SK-N-SH treated with all-trans-retinoic acid at 6 μM for 48 hours (cell line): ENCODE data around the gene SIN3A.

Source experiments
- ATAC-seq: fragments of 200-7000 bp; cut with Tn5 transposase; 3 replicates; pipeline ENCODE4 v1.9.1; 2020; ENCODE audit warnings: mild to moderate bottlenecking, moderate library complexity
- ARNTL ChIP-seq: fragments of 450-650 bp; formaldehyde crosslinking; IDR thresholded peaks from 2 replicates; pipeline ENCODE4 v1.5.0; 2020; ENCODE audit warnings: low read depth, mild to moderate bottlenecking, moderate library complexity, borderline replicate concordance
- BACH2 ChIP-seq: fragments of 250-450 bp; sonication (Bioruptor Pico); IDR thresholded peaks from 2 replicates; pipeline ENCODE4 v1.9.0; 2021; ENCODE audit warnings: mild to moderate bottlenecking, borderline replicate concordance
- CSDC2 ChIP-seq: fragments of 250-450 bp; sonication (Bioruptor Pico); IDR thresholded peaks from 2 replicates; pipeline ENCODE4 v1.5.0; 2020; ENCODE audit warnings: mild to moderate bottlenecking, moderate library complexity
- ESRRG ChIP-seq: fragments of 250-450 bp; sonication (Bioruptor Pico); IDR thresholded peaks from 2 replicates; pipeline ENCODE4 v1.6.1; 2021; ENCODE audit warnings: mild to moderate bottlenecking
- GLIS3 ChIP-seq: fragments of 250-450 bp; sonication (Bioruptor Pico); IDR thresholded peaks from 2 replicates; pipeline ENCODE4 v1.5.0; 2020; ENCODE audit warnings: mild to moderate bottlenecking, moderate library complexity
- ISL1 ChIP-seq: fragments of 250-450 bp; sonication (Bioruptor Pico); IDR thresholded peaks from 2 replicates; pipeline ENCODE4 v2.1.2; 2022; ENCODE audit warnings: mild to moderate bottlenecking, moderate library complexity
- OSR1 ChIP-seq: fragments of 250-450 bp; sonication (Bioruptor Pico); IDR thresholded peaks from 2 replicates; pipeline ENCODE4 v1.8.0; 2022; ENCODE audit warnings: moderate library complexity, mild to moderate bottlenecking, inconsistent platforms
- PPARA ChIP-seq: fragments of 250-450 bp; sonication (Bioruptor Pico); IDR thresholded peaks from 2 replicates; pipeline ENCODE4 v1.5.0; 2020; ENCODE audit warnings: mild to moderate bottlenecking, borderline replicate concordance
- RARB ChIP-seq: fragments of 250-450 bp; sonication (Bioruptor Pico); IDR thresholded peaks from 2 replicates; pipeline ENCODE4 v1.8.0; 2021; ENCODE audit warnings: mild to moderate bottlenecking, moderate library complexity
- SNAI2 ChIP-seq: fragments of 250-450 bp; sonication (Bioruptor Pico); IDR thresholded peaks from 2 replicates; pipeline ENCODE4 v1.5.0; 2020; ENCODE audit warnings: mild to moderate bottlenecking, moderate library complexity
- TCF4 ChIP-seq: fragments of 250-450 bp; sonication (Bioruptor Pico); IDR thresholded peaks from 2 replicates; pipeline ENCODE4 v1.8.0; 2021; ENCODE audit warnings: mild to moderate bottlenecking, moderate library complexity, borderline replicate concordance
- TOX ChIP-seq: fragments of 250-450 bp; sonication (Bioruptor Pico); IDR thresholded peaks from 2 replicates; pipeline ENCODE4 v1.8.0; 2021; ENCODE audit warnings: mild to moderate bottlenecking, moderate library complexity, borderline replicate concordance
- ZC3H10 ChIP-seq: fragments of 250-450 bp; sonication (Bioruptor Pico); IDR thresholded peaks from 2 replicates; pipeline ENCODE4 v1.5.1; 2021; ENCODE audit warnings: mild to moderate bottlenecking, moderate library complexity
- ZFP3 ChIP-seq: fragments of 250-450 bp; sonication (Bioruptor Pico); IDR thresholded peaks from 2 replicates; pipeline ENCODE4 v1.5.0; 2020; ENCODE audit warnings: mild to moderate bottlenecking, moderate library complexity
- ZFP30 ChIP-seq: fragments of 450-650 bp; formaldehyde crosslinking; IDR thresholded peaks from 2 replicates; pipeline ENCODE4 v1.5.0; 2022; ENCODE audit warnings: mild to moderate bottlenecking, moderate library complexity
- ZNF565 ChIP-seq: fragments of 450-650 bp; formaldehyde crosslinking; conservative IDR thresholded peaks from 2 replicates; pipeline ENCODE4 v1.5.0; 2020; ENCODE audit warnings: low read depth, mild to moderate bottlenecking, moderate library complexity
- ZNF70 ChIP-seq: fragments of 450-650 bp; formaldehyde crosslinking; IDR thresholded peaks from 2 replicates; pipeline ENCODE4 v1.5.0; 2020; ENCODE audit warnings: mild to moderate bottlenecking, moderate library complexity
- ZNF8 ChIP-seq: fragments of 450-650 bp; formaldehyde crosslinking; IDR thresholded peaks from 2 replicates; pipeline ENCODE4 v1.5.0; 2020; ENCODE audit warnings: mild to moderate bottlenecking, moderate library complexity
- TF ChIP-seq, protein P1 (sequence below): fragments of 250-450 bp; sonication (Bioruptor Pico); IDR thresholded peaks from 2 replicates; pipeline ENCODE4 v1.5.1; 2021; ENCODE audit warnings: mild to moderate bottlenecking, moderate library complexity
- TF ChIP-seq, protein P2 (sequence below): fragments of 250-450 bp; sonication (Bioruptor Pico); IDR thresholded peaks from 2 replicates; pipeline ENCODE4 v1.5.0; 2020; ENCODE audit warnings: mild to moderate bottlenecking, moderate library complexity
- TF ChIP-seq, protein P3 (sequence below): fragments of 250-450 bp; sonication (Bioruptor Pico); IDR thresholded peaks from 2 replicates; pipeline ENCODE4 v1.8.0; 2020; ENCODE audit warnings: mild to moderate bottlenecking, moderate library complexity, borderline replicate concordance
- TF ChIP-seq, protein P4 (sequence below): fragments of 250-450 bp; sonication (Bioruptor Pico); IDR thresholded peaks from 2 replicates; pipeline ENCODE4 v1.8.0; 2021; ENCODE audit warnings: low read depth, mild to moderate bottlenecking, moderate library complexity, borderline replicate concordance
- TF ChIP-seq, protein P5 (sequence below): fragments of 250-450 bp; sonication (Bioruptor Pico); IDR thresholded peaks from 2 replicates; pipeline ENCODE4 v1.5.1; 2020; ENCODE audit warnings: low read depth, mild to moderate bottlenecking, moderate library complexity

Gene SIN3A

DNA sequence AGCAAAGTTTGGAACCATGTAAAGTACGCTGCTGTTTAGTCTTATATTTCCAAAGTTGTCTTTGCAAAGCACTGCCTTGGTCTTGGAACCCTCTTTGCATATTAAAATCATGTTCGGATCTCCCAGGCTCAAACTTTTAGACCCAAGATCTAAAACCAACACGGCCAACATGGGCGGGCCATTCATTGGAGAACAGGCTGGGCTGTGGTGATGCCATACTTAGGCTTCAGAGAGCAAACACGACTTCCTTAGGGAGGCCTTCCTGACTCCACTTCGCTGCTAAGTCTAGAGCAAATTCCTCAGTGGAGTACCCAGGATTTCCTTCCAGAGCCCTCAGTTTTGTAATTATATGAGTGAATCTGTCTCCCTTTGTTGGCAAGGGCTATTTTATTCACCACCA is 86.6 kb downstream of the SIN3A start:
- TF ChIP-seq ISL1 (CRISPR knock-in tag): no peak
- TF ChIP-seq, protein P1, sequence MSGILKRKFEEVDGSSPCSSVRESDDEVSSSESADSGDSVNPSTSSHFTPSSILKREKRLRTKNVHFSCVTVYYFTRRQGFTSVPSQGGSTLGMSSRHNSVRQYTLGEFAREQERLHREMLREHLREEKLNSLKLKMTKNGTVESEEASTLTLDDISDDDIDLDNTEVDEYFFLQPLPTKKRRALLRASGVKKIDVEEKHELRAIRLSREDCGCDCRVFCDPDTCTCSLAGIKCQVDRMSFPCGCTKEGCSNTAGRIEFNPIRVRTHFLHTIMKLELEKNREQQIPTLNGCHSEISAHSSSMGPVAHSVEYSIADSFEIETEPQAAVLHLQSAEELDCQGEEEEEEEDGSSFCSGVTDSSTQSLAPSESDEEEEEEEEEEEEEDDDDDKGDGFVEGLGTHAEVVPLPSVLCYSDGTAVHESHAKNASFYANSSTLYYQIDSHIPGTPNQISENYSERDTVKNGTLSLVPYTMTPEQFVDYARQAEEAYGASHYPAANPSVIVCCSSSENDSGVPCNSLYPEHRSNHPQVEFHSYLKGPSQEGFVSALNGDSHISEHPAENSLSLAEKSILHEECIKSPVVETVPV (CRISPR knock-in tag): no peak
- TF ChIP-seq TOX (CRISPR knock-in tag): no peak
- no peak for TF ChIP-seq ESRRG (CRISPR knock-in tag)
- TF ChIP-seq OSR1 (CRISPR knock-in tag): no peak
- TF ChIP-seq, protein P2, sequence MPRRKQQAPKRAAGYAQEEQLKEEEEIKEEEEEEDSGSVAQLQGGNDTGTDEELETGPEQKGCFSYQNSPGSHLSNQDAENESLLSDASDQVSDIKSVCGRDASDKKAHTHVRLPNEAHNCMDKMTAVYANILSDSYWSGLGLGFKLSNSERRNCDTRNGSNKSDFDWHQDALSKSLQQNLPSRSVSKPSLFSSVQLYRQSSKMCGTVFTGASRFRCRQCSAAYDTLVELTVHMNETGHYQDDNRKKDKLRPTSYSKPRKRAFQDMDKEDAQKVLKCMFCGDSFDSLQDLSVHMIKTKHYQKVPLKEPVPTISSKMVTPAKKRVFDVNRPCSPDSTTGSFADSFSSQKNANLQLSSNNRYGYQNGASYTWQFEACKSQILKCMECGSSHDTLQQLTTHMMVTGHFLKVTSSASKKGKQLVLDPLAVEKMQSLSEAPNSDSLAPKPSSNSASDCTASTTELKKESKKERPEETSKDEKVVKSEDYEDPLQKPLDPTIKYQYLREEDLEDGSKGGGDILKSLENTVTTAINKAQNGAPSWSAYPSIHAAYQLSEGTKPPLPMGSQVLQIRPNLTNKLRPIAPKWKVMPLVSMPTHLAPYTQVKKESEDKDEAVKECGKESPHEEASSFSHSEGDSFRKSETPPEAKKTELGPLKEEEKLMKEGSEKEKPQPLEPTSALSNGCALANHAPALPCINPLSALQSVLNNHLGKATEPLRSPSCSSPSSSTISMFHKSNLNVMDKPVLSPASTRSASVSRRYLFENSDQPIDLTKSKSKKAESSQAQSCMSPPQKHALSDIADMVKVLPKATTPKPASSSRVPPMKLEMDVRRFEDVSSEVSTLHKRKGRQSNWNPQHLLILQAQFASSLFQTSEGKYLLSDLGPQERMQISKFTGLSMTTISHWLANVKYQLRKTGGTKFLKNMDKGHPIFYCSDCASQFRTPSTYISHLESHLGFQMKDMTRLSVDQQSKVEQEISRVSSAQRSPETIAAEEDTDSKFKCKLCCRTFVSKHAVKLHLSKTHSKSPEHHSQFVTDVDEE: no peak
- TF ChIP-seq CSDC2 (CRISPR knock-in tag): no peak
- TF ChIP-seq ZC3H10 (CRISPR knock-in tag): no peak
- TF ChIP-seq, protein P3, sequence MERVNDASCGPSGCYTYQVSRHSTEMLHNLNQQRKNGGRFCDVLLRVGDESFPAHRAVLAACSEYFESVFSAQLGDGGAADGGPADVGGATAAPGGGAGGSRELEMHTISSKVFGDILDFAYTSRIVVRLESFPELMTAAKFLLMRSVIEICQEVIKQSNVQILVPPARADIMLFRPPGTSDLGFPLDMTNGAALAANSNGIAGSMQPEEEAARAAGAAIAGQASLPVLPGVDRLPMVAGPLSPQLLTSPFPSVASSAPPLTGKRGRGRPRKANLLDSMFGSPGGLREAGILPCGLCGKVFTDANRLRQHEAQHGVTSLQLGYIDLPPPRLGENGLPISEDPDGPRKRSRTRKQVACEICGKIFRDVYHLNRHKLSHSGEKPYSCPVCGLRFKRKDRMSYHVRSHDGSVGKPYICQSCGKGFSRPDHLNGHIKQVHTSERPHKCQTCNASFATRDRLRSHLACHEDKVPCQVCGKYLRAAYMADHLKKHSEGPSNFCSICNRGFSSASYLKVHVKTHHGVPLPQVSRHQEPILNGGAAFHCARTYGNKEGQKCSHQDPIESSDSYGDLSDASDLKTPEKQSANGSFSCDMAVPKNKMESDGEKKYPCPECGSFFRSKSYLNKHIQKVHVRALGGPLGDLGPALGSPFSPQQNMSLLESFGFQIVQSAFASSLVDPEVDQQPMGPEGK (CRISPR knock-in tag): no peak
- TF ChIP-seq BACH2 (CRISPR knock-in tag): no peak
- TF ChIP-seq ZFP30 (CRISPR knock-in tag): no peak
- no peak for ATAC-seq

DNA sequence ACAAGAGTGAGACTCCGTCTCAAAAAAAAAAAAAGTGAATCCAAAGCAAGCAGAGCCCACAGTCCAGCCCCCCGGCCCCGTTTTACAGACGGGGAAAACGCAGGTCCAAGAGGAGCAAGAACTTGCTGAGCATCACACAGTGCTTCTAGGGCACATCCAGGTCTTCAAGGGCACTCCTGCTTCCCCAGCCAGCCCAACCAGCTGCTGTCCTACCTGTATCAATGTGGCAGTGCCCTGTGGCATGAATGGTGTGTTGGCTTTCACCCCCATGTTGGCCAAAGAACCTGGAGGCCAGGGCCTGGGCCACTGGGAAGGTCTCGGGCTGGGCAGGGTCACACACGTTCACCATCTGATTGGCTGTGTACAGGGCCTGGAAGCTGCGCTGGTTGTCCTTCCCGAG is 87.7 kb downstream of the SIN3A start:
- TF ChIP-seq OSR1 (CRISPR knock-in tag): no peak
- no peak for ATAC-seq

DNA sequence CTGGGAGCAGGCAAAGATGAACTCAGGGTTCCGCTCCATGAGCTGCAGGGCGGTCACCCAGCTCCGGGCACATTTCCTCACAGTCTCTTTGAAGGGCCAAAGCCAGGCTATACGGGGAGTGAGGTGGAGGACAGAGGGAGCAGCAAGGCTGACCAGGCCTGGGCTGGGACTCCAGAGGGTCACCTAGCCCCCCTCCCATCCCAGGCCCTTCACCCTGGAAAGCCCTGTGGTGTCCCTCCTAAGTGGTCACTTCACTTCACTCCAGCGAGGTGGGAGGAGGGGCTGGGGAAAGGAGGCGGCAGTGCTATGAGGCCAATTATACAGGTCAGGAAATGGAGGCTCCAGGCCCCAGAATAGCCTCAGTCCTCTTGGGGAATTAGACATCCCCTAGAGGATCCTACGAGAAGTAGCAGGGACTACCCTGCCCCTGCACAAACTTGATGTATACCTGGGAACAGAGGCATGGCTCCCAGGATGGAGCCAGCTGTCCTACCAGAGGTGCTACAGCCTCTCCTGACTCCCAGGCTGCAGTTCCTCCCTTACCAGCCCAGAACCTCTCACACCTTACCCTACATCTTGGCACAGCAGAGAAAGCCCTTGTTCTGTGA is 88.7 kb downstream of the SIN3A start:
- TF ChIP-seq, protein P4, sequence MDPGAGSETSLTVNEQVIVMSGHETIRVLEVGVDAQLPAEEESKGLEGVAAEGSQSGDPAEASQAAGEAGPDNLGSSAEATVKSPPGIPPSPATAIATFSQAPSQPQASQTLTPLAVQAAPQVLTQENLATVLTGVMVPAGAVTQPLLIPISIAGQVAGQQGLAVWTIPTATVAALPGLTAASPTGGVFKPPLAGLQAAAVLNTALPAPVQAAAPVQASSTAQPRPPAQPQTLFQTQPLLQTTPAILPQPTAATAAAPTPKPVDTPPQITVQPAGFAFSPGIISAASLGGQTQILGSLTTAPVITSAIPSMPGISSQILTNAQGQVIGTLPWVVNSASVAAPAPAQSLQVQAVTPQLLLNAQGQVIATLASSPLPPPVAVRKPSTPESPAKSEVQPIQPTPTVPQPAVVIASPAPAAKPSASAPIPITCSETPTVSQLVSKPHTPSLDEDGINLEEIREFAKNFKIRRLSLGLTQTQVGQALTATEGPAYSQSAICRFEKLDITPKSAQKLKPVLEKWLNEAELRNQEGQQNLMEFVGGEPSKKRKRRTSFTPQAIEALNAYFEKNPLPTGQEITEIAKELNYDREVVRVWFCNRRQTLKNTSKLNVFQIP (CRISPR knock-in tag): no peak
- TF ChIP-seq ISL1 (CRISPR knock-in tag) (no peak), ZFP30 (CRISPR knock-in tag) (no peak), PPARA (no peak), ZC3H10 (CRISPR knock-in tag) (no peak), ARNTL (CRISPR knock-in tag) (no peak), OSR1 (CRISPR knock-in tag) (no peak), ZNF70 (no peak), TCF4 (CRISPR knock-in tag) (no peak), ESRRG (CRISPR knock-in tag) (no peak), ZNF565 (CRISPR knock-in tag) (no peak), RARB (CRISPR knock-in tag) (no peak), SNAI2 (CRISPR knock-in tag) (no peak), ZFP3 (CRISPR knock-in tag) (no peak), GLIS3 (no peak), TOX (CRISPR knock-in tag) (no peak), ZNF8 (CRISPR knock-in tag) (no peak)
- TF ChIP-seq, protein P3 (CRISPR knock-in tag): no peak
- TF ChIP-seq, protein P1 (CRISPR knock-in tag): no peak
- TF ChIP-seq, protein P5, sequence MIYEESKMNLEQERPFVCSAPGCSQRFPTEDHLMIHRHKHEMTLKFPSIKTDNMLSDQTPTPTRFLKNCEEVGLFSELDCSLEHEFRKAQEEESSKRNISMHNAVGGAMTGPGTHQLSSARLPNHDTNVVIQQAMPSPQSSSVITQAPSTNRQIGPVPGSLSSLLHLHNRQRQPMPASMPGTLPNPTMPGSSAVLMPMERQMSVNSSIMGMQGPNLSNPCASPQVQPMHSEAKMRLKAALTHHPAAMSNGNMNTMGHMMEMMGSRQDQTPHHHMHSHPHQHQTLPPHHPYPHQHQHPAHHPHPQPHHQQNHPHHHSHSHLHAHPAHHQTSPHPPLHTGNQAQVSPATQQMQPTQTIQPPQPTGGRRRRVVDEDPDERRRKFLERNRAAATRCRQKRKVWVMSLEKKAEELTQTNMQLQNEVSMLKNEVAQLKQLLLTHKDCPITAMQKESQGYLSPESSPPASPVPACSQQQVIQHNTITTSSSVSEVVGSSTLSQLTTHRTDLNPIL: no peak
- TF ChIP-seq, all 23 proteins: peak for 0
- ATAC-seq: no peak
